Choroid plexus epithelial cell (primary cell): ENCODE results near the gene INVS.
"Not testable (repeated sequence)": the region's sequence is repeated elsewhere in the genome, so short reads cannot be mapped to it uniquely, and the experiment has no call there.

Experiments
- DNase-seq: peaks from one replicate; pipeline ENCODE4 v3.0.0-alpha.2; 2010; ENCODE audit warnings: low read depth
- H3K4me3 ChIP-seq: 2 replicates; pipeline ENCODE4 v1.5.1; 2011; ENCODE audit warnings: low read depth, mild to moderate bottlenecking, control low read depth, low read length, moderate library complexity
- CTCF ChIP-seq: conservative IDR thresholded peaks from 2 replicates; pipeline ENCODE4 v1.5.1; 2011; ENCODE audit warnings: low read depth, mild to moderate bottlenecking, control low read depth, inconsistent platforms, low read length, moderate library complexity

INVS gene

GRCh38 chr9:100227636-100228035, 128.6 kb downstream of the INVS start:
- DNase-seq, result no peak

GRCh38 chr9:100228352-100228869, 129.4 kb downstream of the INVS start:
- DNase-seq, result no peak
- H3K4me3 ChIP-seq, result no peak overlapping the region
- TF ChIP-seq CTCF, result no peak

More at GRCh38 chr9:100227636-100228035, 128.6 kb downstream of the INVS start:
- TF ChIP-seq CTCF, result no peak
- no peak overlapping the region for H3K4me3 ChIP-seq

GRCh38 chr9:100229136-100229535, 130.1 kb downstream of the INVS start:
- no peak for TF ChIP-seq CTCF
- no peak overlapping the region for H3K4me3 ChIP-seq
- DNase-seq, result no peak

- no peak for TF ChIP-seq CTCF
- DNase-seq, result no peak
- no peak overlapping the region for H3K4me3 ChIP-seq
Measured at GRCh38 chr9:100229561-100229960, 130.5 kb downstream of the INVS start.

GRCh38 chr9:100236986-100237385, 137.9 kb downstream of the INVS start:
- DNase-seq, H3K4me3 ChIP-seq: not testable (repeated sequence)

- DNase-seq, result no peak
- no peak overlapping the region for H3K4me3 ChIP-seq
- no peak for TF ChIP-seq CTCF
Measured at GRCh38 chr9:100240512-100240911, 141.5 kb downstream of the INVS start.

- H3K4me3 ChIP-seq, result no peak overlapping the region
- DNase-seq, result no peak
- no peak for TF ChIP-seq CTCF
Measured at GRCh38 chr9:100267211-100267610, 168.2 kb downstream of the INVS start.
